HL-60 (cell line): ENCODE results near the gene ARSK.

Experiments used
- DNase-seq, 2 experiments: peaks; one replicate each; pipeline ENCODE4 v3.0.0-alpha.2; 2010 to 2020; ENCODE audit warnings: low read depth in 1 of 2, low spot score in 1 of 2
- H3K27ac ChIP-seq: fragments of 250-450 bp; sonication (Bioruptor Pico); replicated peaks from 2 replicates; pipeline ENCODE4 v1.5.1; 2020; ENCODE audit warnings: mild to moderate bottlenecking, moderate library complexity
- H3K27me3 ChIP-seq: fragments of 250-450 bp; sonication (Bioruptor Pico); 2 replicates; pipeline ENCODE4 v1.5.1; 2021; ENCODE audit warnings: mild to moderate bottlenecking, moderate library complexity; ENCODE audit not compliant: insufficient read depth, poor library complexity, severe bottlenecking
- H3K4me3 ChIP-seq: replicated peaks from 2 replicates; pipeline ENCODE4 v1.5.1; 2011; ENCODE audit warnings: mild to moderate bottlenecking, control low read depth, low read length; ENCODE audit not compliant: insufficient read depth
- GABPA ChIP-seq: IDR thresholded peaks from 2 replicates; pipeline ENCODE4 v1.6.1; 2012; ENCODE audit warnings: low read depth
- POLR2AphosphoS5 ChIP-seq: IDR thresholded peaks from 2 replicates; pipeline ENCODE4 v1.6.1; 2012; ENCODE audit warnings: low read depth
- SPI1 ChIP-seq: IDR thresholded peaks from 2 replicates; pipeline ENCODE4 v1.6.1; 2012; ENCODE audit warnings: low read depth, mild to moderate bottlenecking, borderline replicate concordance
- TF ChIP-seq, protein P1 (sequence below): IDR thresholded peaks from one replicate; pipeline ENCODE4 v1.5.1; 2011; ENCODE audit warnings: low read length, control low read depth, inconsistent platforms; ENCODE audit not compliant: insufficient read depth
- TF ChIP-seq, protein P2 (sequence below): IDR thresholded peaks from 2 replicates; pipeline ENCODE4 v1.6.1; 2012; ENCODE audit warnings: low read depth; ENCODE audit not compliant: insufficient replicate concordance

ARSK gene

GRCh38 chr5:95627971-95628810 is 73.3 kb downstream of the ARSK start:
- TF ChIP-seq, protein P1, sequence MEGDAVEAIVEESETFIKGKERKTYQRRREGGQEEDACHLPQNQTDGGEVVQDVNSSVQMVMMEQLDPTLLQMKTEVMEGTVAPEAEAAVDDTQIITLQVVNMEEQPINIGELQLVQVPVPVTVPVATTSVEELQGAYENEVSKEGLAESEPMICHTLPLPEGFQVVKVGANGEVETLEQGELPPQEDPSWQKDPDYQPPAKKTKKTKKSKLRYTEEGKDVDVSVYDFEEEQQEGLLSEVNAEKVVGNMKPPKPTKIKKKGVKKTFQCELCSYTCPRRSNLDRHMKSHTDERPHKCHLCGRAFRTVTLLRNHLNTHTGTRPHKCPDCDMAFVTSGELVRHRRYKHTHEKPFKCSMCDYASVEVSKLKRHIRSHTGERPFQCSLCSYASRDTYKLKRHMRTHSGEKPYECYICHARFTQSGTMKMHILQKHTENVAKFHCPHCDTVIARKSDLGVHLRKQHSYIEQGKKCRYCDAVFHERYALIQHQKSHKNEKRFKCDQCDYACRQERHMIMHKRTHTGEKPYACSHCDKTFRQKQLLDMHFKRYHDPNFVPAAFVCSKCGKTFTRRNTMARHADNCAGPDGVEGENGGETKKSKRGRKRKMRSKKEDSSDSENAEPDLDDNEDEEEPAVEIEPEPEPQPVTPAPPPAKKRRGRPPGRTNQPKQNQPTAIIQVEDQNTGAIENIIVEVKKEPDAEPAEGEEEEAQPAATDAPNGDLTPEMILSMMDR, result no peak
- TF ChIP-seq, protein P2, sequence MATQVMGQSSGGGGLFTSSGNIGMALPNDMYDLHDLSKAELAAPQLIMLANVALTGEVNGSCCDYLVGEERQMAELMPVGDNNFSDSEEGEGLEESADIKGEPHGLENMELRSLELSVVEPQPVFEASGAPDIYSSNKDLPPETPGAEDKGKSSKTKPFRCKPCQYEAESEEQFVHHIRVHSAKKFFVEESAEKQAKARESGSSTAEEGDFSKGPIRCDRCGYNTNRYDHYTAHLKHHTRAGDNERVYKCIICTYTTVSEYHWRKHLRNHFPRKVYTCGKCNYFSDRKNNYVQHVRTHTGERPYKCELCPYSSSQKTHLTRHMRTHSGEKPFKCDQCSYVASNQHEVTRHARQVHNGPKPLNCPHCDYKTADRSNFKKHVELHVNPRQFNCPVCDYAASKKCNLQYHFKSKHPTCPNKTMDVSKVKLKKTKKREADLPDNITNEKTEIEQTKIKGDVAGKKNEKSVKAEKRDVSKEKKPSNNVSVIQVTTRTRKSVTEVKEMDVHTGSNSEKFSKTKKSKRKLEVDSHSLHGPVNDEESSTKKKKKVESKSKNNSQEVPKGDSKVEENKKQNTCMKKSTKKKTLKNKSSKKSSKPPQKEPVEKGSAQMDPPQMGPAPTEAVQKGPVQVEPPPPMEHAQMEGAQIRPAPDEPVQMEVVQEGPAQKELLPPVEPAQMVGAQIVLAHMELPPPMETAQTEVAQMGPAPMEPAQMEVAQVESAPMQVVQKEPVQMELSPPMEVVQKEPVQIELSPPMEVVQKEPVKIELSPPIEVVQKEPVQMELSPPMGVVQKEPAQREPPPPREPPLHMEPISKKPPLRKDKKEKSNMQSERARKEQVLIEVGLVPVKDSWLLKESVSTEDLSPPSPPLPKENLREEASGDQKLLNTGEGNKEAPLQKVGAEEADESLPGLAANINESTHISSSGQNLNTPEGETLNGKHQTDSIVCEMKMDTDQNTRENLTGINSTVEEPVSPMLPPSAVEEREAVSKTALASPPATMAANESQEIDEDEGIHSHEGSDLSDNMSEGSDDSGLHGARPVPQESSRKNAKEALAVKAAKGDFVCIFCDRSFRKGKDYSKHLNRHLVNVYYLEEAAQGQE, result no peak
- no peak for TF ChIP-seq SPI1
- Histone ChIP-seq H3K27me3 (no peaks in the 10 kb centered on the region), H3K27ac (no peak overlapping the region), H3K4me3 (no peak overlapping the region)
- no peak for DNase-seq

DNA sequence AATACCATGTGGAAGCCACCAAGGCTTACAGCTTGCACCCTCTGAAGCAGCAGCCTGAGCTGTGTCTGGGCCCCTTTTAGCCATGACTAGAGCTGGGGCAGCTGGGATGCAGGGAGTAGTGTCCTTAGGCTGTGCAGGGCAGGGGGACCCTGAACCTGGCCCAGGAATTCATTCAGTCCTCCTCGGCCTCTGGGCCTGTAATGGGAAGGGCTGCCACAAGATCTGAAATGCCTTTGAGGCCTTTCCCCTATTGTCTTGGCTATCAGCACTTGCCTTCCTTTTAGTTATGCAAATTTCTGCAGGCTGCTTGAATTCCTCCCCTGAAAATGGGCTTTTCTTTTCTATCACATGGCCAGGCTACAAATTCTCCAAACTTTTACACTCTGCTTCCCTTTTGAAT is 74.0 kb downstream of the ARSK start:
- H3K27me3 ChIP-seq, result no peaks in the 10 kb centered on the region
- no peak for DNase-seq

GRCh38 chr5:95630394-95630917 is 75.6 kb downstream of the ARSK start:
- no peak for DNase-seq
- Histone ChIP-seq H3K27ac (no peak overlapping the region), H3K27me3 (no peaks in the 10 kb centered on the region), H3K4me3 (no peak overlapping the region)
- TF ChIP-seq, protein P2, result no peak
- TF ChIP-seq GABPA (no peak), SPI1 (no peak), POLR2AphosphoS5 (no peak)
- TF ChIP-seq, protein P1, result no peak

More for the DNA sequence above, 74.0 kb downstream of the ARSK start:
- TF ChIP-seq, protein P1, result no peak
- TF ChIP-seq, protein P2, result no peak
- Histone ChIP-seq H3K27ac (no peak overlapping the region), H3K4me3 (no peak overlapping the region)
